Kidney epithelial cell (primary cell): ENCODE measurements around the gene IMMP2L. TPM values are rescaled to one million over a fixed set of nuclear protein-coding genes. Genes with fewer than 3 reads are reported as not detected.

Experiments
- DNase-seq: peaks from one replicate; pipeline ENCODE4 v3.0.0-alpha.2; 2010; ENCODE audit warnings: low read depth
- H3K27me3 ChIP-seq: 2 replicates; pipeline ENCODE4 v1.6.0; 2011; ENCODE audit warnings: low read length; ENCODE audit not compliant: control insufficient read depth, insufficient read depth
- H3K36me3 ChIP-seq: 2 replicates; pipeline ENCODE4 v1.5.1; 2011; ENCODE audit warnings: low read length; ENCODE audit not compliant: control insufficient read depth, insufficient read depth
- H3K4me3 ChIP-seq: 2 replicates; pipeline ENCODE4 v1.5.1; 2011; ENCODE audit warnings: low read depth, mild to moderate bottlenecking, control low read depth, low read length
- CTCF ChIP-seq: IDR thresholded peaks from 2 replicates; pipeline ENCODE4 v1.5.1; 2011; ENCODE audit warnings: mild to moderate bottlenecking, moderate library complexity, low read length, control low read depth, inconsistent platforms; ENCODE audit not compliant: insufficient read depth, poor library complexity, severe bottlenecking
- total RNA-seq: library from RNA; depleted of rRNA; stranded (reverse); fragments of >200 nt; gene quantifications from 2 replicates; pipeline ENCODE4 v1.2.3, GENCODE V29; 2015

The IMMP2L gene
- total RNA-seq, 1 donor from 2014 or later, result 30.8 TPM

DNA sequence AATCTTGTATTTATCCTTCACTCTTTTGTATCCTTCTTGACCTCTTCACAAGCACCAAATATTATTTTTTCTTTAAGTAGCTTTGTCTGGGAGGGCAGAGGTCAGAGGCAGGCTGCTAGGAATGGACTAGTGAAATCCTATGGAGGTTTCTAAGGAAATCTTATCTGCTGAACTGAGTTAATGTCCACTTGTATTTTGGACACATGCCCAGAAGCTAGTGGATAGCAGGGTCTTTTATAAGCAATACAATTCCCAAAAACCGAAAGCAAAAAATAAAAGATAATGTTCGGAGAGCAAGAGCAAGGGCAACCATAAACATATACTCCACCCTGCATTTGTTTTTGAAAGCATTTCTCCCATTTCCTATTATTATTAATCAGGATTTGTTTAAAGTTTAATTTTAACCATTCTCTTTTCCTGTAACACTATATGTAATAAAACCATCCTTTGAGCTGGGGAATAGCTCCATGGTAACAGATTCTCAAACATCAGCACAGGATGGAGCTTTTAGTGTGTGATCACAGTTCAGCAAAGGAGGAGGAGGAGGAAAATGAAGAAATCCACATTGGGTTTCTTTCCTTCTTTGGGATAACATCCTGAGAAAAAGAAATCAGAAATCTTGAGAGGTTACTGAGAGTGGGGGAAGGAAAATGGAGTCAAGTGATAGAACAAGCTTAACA lies 799.6 kb downstream of the IMMP2L start:
- no peak for DNase-seq
- TF ChIP-seq CTCF, result no peak
- H3K4me3 ChIP-seq, result no peak overlapping the region
- H3K36me3 ChIP-seq, result no peaks in the 10 kb centered on the region
- no peaks in the 10 kb centered on the region for H3K27me3 ChIP-seq

- no peak for TF ChIP-seq CTCF
- no peak overlapping the region for H3K4me3 ChIP-seq
- no peaks in the 10 kb centered on the region for H3K27me3 ChIP-seq
- DNase-seq, result no peak
- H3K36me3 ChIP-seq, result no peaks in the 10 kb centered on the region
Observed at GRCh38 chr7:110760341-110760740, 802.0 kb downstream of the IMMP2L start.

DNA sequence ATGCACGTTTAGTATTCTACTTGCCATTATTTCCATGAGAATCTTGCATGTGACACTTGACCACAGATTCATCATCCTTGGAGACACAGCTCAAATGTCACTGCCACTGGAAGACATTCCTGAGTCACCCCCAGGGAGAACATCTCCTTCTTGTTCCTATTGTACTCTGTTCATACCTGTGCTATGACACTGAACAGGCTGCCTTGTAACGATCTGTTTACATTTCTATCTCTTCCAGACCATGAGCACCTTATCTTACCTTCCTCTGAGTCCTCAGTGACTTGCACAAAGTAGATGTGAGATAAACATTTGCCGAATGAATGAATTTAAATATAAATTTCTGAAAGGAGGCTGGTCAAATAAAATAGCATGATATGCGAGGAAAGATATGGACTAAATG lies 803.2 kb downstream of the IMMP2L start:
- H3K4me3 ChIP-seq, result no peak overlapping the region
- no peak for DNase-seq
- TF ChIP-seq CTCF, result no peak
- H3K27me3 ChIP-seq, result no peaks in the 10 kb centered on the region
- H3K36me3 ChIP-seq, result no peaks in the 10 kb centered on the region

DNA sequence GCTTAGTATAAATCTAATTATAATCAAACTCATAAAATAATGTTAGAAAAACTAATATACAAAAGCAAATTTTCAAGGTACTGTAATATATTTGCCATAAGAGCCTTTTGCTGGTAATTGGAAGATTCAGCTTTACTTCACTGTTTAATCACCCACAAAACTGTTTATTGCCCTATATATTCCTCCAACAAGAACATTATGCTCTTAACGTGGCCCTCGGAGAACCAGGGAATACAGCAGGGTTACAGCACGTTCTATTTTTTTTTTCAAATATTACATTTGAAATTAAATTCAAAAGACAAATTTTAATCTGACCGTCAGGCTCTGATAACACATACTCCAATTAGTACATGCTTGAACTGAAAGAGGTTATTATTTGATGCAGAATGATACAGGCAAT lies 807.6 kb downstream of the IMMP2L start:
- no peak overlapping the region for H3K4me3 ChIP-seq
- no peak for DNase-seq
- no peaks in the 10 kb centered on the region for H3K36me3 ChIP-seq
- H3K27me3 ChIP-seq, result no peaks in the 10 kb centered on the region
- TF ChIP-seq CTCF, result no peak

DNA sequence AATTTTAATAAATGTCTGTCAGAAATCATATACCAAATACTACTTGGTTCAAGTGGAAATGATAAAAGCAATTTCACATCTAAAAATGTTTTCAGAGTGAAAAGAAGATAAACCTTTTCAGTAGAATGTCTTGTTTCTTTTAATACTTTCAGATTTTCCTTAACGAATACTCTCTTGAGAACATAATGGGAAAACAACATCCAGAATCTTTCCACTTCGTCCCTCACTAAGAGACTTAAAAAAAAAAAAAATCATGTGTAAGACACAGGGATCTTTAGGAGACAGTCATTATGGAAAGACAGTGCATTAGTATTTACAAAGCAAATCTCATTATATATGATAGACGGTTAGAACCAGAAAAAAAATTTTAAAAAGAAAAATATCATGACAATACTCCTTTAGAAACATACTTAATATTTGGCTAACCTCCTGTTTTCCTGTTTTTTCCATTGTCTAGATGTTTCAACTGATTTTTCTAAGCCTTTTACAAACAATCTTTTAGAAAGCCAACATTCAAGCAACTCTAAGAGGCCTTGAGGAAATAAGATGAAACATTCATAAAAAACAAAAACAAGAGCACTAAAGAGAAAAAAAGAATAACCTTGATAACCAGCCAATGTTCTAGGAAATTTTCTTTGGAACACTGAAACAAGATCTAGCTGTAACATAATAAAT lies 811.2 kb downstream of the IMMP2L start:
- no peak for TF ChIP-seq CTCF
- no peak for DNase-seq
- no peaks in the 10 kb centered on the region for H3K36me3 ChIP-seq
- H3K27me3 ChIP-seq, result no peaks in the 10 kb centered on the region
- no peak overlapping the region for H3K4me3 ChIP-seq
